22Rv1 (cell line): ENCODE measurements around the gene MCF2L.

Source experiments
- H3K27ac ChIP-seq: fragments of 450-650 bp; 2 replicates; pipeline ENCODE4 v1.5.1; 2017
- ZFX ChIP-seq: fragments of 450-650 bp; IDR thresholded peaks from 2 replicates; pipeline ENCODE4 v1.6.1; 2017; ENCODE audit warnings: antibody characterized with exemption, borderline replicate concordance
- TF ChIP-seq, protein P1 (sequence below): fragments of 450-650 bp; IDR thresholded peaks from 2 replicates; pipeline ENCODE4 v1.5.1; 2017; ENCODE audit warnings: mild to moderate bottlenecking

Gene MCF2L

DNA sequence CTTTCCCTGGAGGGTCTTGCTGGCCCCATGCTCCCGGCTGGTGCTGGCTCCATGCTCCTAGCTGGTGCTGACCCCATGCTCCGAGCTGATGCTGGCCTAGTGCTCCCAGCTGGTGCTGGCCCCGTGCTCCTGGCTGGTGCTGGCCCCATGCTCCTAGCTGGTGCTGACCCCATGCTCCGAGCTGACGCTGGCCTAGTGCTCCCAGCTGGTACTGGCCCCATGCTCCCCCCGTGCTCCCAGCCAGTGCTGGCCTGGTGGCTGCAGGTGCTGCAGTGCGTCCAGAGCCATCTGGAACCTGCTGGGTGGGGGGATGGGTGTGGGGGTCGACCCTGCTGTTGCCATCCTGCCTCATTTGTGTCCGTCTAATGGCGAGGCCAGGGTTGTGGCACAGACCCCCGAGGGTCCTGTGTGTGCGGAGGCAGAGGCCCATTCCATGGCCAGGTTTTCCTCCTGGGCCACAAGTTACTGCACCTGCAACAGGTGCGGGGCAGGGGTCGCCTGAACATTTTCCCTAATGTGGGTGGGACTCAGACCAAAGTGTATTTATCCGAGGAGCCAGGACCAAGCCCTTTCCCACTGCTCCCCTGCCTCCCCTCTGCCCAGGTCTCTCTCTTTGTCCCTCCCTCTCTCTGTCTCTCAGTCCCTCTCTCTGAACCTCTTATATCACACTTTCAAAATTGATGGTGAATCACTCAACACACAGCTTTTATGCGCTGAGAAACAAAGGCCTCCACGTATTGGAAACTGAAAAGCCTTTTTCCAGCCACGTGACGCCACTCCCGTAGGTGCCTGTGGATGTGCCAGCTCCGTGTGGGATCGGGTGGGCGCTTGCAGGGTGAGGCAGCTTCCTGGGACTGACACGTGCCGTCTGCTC, 45.1 kb downstream of the MCF2L start:
- TF ChIP-seq ZFX: no peak
- TF ChIP-seq, protein P1, sequence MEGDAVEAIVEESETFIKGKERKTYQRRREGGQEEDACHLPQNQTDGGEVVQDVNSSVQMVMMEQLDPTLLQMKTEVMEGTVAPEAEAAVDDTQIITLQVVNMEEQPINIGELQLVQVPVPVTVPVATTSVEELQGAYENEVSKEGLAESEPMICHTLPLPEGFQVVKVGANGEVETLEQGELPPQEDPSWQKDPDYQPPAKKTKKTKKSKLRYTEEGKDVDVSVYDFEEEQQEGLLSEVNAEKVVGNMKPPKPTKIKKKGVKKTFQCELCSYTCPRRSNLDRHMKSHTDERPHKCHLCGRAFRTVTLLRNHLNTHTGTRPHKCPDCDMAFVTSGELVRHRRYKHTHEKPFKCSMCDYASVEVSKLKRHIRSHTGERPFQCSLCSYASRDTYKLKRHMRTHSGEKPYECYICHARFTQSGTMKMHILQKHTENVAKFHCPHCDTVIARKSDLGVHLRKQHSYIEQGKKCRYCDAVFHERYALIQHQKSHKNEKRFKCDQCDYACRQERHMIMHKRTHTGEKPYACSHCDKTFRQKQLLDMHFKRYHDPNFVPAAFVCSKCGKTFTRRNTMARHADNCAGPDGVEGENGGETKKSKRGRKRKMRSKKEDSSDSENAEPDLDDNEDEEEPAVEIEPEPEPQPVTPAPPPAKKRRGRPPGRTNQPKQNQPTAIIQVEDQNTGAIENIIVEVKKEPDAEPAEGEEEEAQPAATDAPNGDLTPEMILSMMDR: no peak
- H3K27ac ChIP-seq: no peak overlapping the region

DNA sequence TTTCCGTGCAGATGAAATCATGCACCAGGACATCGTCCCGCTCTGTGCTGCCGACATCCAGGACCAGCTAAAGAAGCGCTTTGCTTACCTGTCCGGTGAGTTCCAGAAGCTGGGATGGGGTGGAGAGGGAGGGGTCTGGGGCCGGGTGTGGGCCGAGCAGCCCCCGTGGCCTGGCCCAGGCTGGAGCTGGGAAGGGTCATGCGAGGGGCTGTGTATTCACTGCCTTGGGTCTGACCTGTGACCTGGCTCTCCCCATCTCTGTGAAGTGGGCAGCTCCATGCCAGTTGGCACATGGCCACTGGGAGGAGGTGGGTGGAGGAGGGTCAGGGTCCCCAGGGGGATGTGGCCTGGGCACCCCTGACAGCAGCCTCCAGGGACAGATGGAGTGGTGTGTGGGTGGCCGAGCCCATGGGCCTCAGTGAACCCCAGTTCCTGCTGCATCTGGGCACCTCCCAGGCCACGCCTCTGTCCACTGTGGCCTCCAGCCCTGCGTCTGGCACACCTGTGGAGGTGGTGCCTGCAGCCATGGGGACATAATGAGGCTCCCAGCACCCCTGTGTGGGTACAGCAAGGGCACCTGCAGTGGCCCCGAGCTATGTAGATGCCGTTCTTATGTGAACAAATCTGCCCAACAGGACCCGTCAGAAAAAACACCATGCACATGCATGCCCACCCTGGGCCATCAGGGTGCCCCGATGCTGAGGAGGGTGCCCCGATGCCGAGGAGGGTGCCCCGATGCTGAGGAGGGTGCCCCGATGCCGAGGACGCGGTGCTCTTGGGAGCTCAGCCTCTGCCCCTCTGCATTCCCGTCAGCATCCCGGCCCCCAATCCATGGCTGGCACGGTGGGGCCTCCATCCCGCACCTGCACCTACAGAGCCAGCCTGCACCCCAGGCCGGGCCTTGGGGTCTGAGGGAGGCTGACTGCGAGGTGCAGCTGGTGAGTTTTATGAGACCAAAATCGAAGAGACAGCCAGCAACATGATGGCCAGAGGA, 46.0 kb downstream of the MCF2L start:
- no peak for TF ChIP-seq ZFX
- TF ChIP-seq, protein P1: no peak

DNA sequence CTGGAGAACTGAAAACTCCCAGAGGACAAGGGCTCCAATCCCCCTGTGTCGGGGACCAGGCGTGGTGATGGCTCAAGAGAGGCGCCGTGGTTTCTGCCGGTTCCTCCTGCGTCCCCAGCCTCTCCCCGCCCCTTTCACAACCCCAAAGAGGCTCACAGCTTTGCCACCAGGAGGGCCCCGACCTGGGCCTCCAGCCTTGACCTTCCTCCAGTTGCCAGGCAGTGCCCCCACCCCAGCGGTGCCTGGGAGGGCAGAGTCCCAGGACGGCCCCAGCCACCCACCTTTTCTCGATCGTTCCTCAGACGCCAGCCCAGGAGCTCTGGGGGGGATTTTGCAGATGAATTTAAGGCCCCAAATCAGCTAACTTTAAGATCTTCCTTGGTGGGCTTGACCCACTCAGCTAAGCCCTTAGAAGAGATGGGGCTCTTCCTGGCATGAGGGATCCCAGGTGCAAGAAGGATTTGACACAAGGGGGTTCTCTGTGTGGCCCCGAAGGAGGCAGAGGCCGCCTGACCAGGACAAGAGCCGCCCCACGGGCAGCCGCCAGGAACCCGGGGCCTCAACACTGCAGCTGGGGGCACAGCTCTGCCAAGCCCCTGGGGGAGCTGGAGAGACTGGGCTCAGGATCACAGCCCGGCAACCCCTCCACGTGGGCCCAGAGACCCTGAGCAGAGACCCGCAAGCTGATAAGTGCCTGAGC, 47.0 kb downstream of the MCF2L start:
- TF ChIP-seq, protein P1: no peak
- TF ChIP-seq ZFX: no peak

More for the DNA sequence above, 46.0 kb downstream of the MCF2L start:
- no peak overlapping the region for H3K27ac ChIP-seq

DNA sequence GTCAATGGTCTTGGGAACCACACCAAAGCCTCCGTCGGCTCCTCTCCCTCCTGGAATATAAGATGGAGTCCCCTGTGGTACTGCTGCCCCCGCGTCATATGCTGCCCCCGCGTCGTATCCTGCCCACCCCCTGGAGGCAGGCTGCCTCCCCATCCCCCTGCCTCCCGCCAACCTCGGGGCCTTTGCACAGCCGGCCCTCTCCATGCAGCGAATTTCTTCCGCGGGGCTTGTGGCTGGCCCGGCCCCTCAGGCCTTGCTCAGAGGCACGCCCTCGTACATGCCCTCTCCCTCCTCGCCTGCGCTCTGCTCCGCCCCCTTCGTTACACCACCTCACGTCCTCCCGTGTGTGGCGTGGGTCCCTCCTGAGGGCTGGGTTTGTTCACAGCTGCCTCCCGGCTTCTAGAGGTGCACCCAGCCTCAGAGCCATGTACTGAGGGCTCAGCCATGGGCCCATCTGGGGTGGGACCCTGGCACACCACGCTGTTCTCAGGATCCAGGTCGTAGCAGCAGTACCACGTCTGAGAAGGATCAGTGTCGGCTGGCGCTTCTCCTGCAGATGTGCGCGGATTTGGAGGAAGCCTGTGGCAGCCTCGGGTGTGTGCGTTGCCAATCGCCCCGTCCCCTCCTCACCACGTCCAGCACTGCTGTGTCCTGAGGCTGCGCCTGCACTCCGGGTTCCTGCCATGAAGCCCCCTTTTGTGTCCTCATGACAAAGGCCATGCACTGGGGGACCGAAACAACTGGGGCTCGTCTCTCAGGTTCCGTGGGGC, 47.7 kb downstream of the MCF2L start:
- TF ChIP-seq ZFX: no peak
- TF ChIP-seq, protein P1: no peak
- no peak overlapping the region for H3K27ac ChIP-seq

More for the DNA sequence above, 47.0 kb downstream of the MCF2L start:
- H3K27ac ChIP-seq: no peak overlapping the region

DNA sequence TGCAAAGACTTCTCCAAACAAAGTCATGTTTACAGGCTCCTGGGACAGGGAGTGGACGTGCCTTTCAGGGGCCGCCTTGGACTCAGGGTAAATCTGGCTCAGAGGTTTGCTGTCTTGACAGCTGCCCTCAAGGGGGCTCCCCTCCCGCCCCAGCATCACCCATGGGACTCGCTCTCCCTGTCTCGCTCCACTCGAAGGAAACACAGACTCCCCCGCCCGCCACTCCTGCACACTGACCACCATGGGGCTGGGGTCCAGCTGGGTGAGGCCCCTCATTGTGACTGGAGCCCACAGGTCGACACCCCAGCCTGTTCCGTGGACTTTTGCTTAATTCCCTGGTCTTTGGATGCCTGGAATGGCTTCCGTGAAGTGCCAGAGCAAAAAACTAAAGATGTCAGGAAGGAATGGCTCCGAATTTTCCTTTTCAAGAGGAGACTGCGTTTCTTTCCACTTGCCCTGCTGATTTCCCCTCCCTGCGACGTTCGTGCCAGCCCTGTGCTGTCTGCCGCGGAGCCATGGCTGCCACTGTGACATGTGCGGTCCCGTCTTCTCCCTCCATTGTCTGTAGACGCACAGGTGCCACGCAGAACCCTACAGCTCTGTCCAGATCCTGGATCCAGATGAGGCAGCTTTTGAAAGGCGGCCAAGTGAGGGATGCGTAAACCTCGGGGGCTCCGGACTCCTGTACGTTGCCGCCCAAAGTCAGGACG, 48.6 kb downstream of the MCF2L start:
- TF ChIP-seq, protein P1: no peak
- TF ChIP-seq ZFX: no peak
- H3K27ac ChIP-seq: no peak overlapping the region
